ENCODE measurements around the gene MRPS23. TPM values are rescaled to one million over a fixed set of nuclear protein-coding genes. Genes with fewer than 3 reads are reported as not detected.

Gene MRPS23
- total RNA-seq, 1 experiment from 2014 or later: 83.4 TPM

GRCh38 chr17:57862694-57863667 is 13.1 kb upstream of the MRPS23 start:
- DNase-seq (ENCODE audit: low read depth in 1 of 2, low spot score in 2 of 2): no peak
- Histone ChIP-seq H3K4me1 (replicated peaks) (peaks cover 52% of the 10 kb centered on the region), H3K4me3 (no peak overlapping the region), H3K27me3 (replicated peaks) (no peaks in the 10 kb centered on the region), H3K27ac (no peak overlapping the region), H3K36me3 (peaks cover 34% of the 10 kb centered on the region), H3K9me3 (replicated peaks) (no peaks in the 10 kb centered on the region)

- H3K9me3 ChIP-seq (replicated peaks): no peaks in the 10 kb centered on the region
- peaks cover 26% of the 10 kb centered on the region for H3K36me3 ChIP-seq
- H3K4me3 ChIP-seq: peak overlapping the region; percentile 42
- no peaks in the 10 kb centered on the region for H3K27me3 ChIP-seq (replicated peaks)
- H3K27ac ChIP-seq: peak overlapping the region; percentile 74
- DNase-seq (ENCODE audit: low read depth in 1 of 2, low spot score in 2 of 2): peak; percentile 76 to 81
- H3K4me1 ChIP-seq (replicated peaks): peaks cover 43% of the 10 kb centered on the region
Observed at GRCh38 chr17:57861790-57862693, 12.2 kb upstream of the MRPS23 start.

GRCh38 chr17:57861000-57861789 is 11.4 kb upstream of the MRPS23 start:
- peaks cover 41% of the 10 kb centered on the region for H3K4me1 ChIP-seq (replicated peaks)
- H3K27me3 ChIP-seq (replicated peaks): no peaks in the 10 kb centered on the region
- peak overlapping the region; percentile 74 for H3K27ac ChIP-seq
- peak overlapping the region; percentile 42 for H3K4me3 ChIP-seq
- no peaks in the 10 kb centered on the region for H3K9me3 ChIP-seq (replicated peaks)
- peaks cover 17% of the 10 kb centered on the region for H3K36me3 ChIP-seq
- peak in 1 of 2 experiments; percentile 85 for DNase-seq (ENCODE audit: low read depth in 1 of 2, low spot score in 2 of 2)

DNA sequence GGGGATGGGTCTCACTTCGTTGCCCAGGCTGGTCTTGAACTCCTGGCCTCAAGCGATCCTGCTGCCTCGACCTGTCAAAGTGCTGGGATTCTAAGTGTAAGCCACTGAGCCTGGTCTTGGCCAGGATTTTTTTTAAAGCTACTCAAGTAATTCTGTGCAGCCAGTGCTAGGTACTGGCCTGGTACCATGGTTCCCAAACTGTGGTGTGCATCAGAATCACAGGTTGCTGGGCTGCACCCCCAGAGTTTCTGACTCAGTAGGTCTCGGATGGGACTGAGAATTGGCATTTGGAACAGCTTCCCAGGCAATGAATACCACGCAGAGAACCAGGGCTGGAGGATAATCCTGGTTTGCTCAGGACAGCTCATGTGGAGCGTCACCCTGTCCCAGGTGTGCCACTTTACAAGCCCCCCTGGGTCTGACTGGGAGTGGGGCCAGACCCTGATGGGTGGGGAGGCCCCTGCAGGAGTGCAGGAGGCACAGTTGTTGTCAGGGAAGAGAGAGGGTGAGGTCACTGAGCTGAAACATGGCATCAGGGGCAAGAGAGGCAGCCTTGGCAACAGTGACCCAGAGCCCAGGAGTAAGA is 10.7 kb upstream of the MRPS23 start:
- H3K9me3 ChIP-seq (replicated peaks): no peaks in the 10 kb centered on the region

DNA sequence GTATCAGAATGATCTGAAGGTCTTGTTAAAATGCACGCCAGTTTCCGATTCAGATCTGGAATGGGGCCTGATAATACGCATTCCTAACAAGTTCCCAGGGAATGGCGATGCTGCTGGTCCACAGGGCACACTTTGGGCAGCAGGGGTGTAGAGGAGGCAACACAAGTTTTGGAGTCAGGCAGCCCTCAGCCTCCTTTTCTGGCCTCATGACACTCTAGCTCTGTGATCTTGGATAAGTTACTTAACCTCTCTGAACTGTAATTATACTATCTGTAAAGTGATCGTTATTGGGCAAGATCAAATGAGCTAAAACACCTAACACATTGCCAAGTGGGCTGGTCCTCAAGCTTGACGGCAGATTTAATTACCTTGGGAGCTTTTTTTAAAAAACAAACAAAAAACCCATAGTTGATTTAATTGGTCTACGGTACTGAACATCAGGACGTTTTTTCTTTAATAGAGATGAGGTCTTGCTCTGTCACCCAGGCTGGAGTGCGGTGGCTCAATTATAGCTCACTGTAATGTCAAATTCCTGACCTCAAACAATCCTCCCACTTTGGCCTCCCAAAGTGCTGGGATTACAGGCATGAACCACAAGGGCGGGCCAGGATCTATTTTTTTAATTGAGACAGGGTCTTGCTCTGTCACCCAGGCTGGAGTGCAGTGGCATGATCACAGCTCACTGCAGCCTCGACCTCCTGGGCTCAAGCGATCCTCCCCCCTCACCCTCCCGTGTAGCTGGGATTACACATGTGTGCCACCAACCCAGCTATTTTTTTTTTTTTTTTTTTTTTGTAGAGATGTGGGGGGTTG is 10.0 kb upstream of the MRPS23 start:
- DNase-seq (ENCODE audit: low read depth in 1 of 2, low spot score in 2 of 2): no peak
- H3K27me3 ChIP-seq (replicated peaks): no peaks in the 10 kb centered on the region

More for the DNA sequence above, 10.7 kb upstream of the MRPS23 start:
- no peak overlapping the region for H3K4me3 ChIP-seq
- H3K36me3 ChIP-seq: peaks cover 14% of the 10 kb centered on the region
- no peaks in the 10 kb centered on the region for H3K27me3 ChIP-seq (replicated peaks)
- peaks cover 41% of the 10 kb centered on the region for H3K4me1 ChIP-seq (replicated peaks)
- no peak overlapping the region for H3K27ac ChIP-seq
- no peak for DNase-seq (ENCODE audit: low read depth in 1 of 2, low spot score in 2 of 2)

DNA sequence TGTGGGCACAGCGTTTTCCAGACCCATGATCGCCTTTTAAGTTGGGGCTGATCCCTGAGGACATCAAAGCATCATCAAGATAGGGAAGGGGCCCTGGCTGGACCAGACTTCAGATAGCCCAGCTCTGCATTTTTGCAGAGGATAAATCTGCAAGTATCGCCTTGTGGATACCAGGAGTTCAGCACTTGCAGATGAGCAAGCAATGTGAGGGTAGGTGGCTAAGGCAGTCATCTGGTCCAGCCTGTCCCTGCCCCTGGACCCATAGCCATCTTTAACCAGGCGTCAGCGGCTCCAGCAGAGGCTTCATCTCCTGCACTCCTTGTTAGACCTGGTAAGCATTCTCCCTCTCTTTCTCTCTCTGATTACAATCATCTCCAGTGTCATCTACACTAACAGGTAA is 9.0 kb upstream of the MRPS23 start:
- Histone ChIP-seq H3K27me3 (replicated peaks) (no peaks in the 10 kb centered on the region), H3K9me3 (replicated peaks) (no peaks in the 10 kb centered on the region), H3K4me1 (replicated peaks) (peaks cover 41% of the 10 kb centered on the region), H3K27ac (no peak overlapping the region), H3K36me3 (no peaks in the 10 kb centered on the region), H3K4me3 (no peak overlapping the region)
- no peak for DNase-seq (ENCODE audit: low read depth in 1 of 2, low spot score in 2 of 2)

More for the DNA sequence above, 10.0 kb upstream of the MRPS23 start:
- Histone ChIP-seq H3K27ac (no peak overlapping the region), H3K4me1 (replicated peaks) (peaks cover 41% of the 10 kb centered on the region), H3K4me3 (no peak overlapping the region), H3K36me3 (peaks cover 8% of the 10 kb centered on the region), H3K9me3 (replicated peaks) (no peaks in the 10 kb centered on the region)

GRCh38 chr17:57856792-57857620 is 7.2 kb upstream of the MRPS23 start:
- no peaks in the 10 kb centered on the region for H3K36me3 ChIP-seq
- no peak overlapping the region for H3K27ac ChIP-seq
- no peak for DNase-seq (ENCODE audit: low read depth in 1 of 2, low spot score in 2 of 2)
- no peak overlapping the region for H3K4me3 ChIP-seq
- peaks cover 30% of the 10 kb centered on the region for H3K4me1 ChIP-seq (replicated peaks)
- no peaks in the 10 kb centered on the region for H3K27me3 ChIP-seq (replicated peaks)
- no peaks in the 10 kb centered on the region for H3K9me3 ChIP-seq (replicated peaks)

GRCh38 chr17:57855391-57856035 is 5.7 kb upstream of the MRPS23 start:
- no peak overlapping the region for H3K27ac ChIP-seq

DNA sequence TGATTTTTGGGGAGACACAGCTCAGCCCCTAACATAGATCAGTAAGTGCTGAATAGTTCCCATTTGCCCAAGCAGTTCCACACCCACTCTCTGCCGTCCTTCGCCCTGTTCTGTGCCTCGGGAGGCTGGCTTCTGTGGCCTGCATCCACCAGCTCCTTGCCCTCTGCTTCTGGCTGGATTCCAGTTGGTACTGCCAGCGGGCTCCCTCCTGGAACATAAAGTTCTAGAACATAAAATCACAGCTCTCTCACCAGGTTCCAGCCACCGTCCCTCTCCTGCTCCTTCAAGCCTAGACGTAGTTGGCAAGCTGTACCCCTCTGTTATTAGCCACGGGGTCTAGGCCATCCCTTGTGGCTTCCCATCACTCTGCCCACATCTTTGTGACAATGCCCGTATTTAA is 3.9 kb upstream of the MRPS23 start:
- no peaks in the 10 kb centered on the region for H3K27me3 ChIP-seq (replicated peaks)
- no peak for DNase-seq (ENCODE audit: low read depth in 1 of 2, low spot score in 2 of 2)
- H3K27ac ChIP-seq: no peak overlapping the region
- H3K4me3 ChIP-seq: no peak overlapping the region
- peaks cover 4% of the 10 kb centered on the region; the same call in 1 of the 2 replicates for H3K36me3 ChIP-seq
- H3K4me1 ChIP-seq (replicated peaks): peaks cover 13% of the 10 kb centered on the region
- H3K9me3 ChIP-seq (replicated peaks): no peaks in the 10 kb centered on the region

More at GRCh38 chr17:57855391-57856035, 5.7 kb upstream of the MRPS23 start:
- no peak for DNase-seq (ENCODE audit: low read depth in 1 of 2, low spot score in 2 of 2)
- peaks cover 19% of the 10 kb centered on the region for H3K4me1 ChIP-seq (replicated peaks)
- no peaks in the 10 kb centered on the region for H3K9me3 ChIP-seq (replicated peaks)
- H3K4me3 ChIP-seq: no peak overlapping the region
- H3K27me3 ChIP-seq (replicated peaks): no peaks in the 10 kb centered on the region
- no peaks in the 10 kb centered on the region for H3K36me3 ChIP-seq

GRCh38 chr17:57852955-57853328 is 3.1 kb upstream of the MRPS23 start:
- H3K4me1 ChIP-seq (replicated peaks): peaks cover 11% of the 10 kb centered on the region
- no peak overlapping the region for H3K27ac ChIP-seq
- H3K27me3 ChIP-seq (replicated peaks): no peaks in the 10 kb centered on the region
- no peak for DNase-seq (ENCODE audit: low read depth in 1 of 2, low spot score in 2 of 2)
- no peak overlapping the region for H3K4me3 ChIP-seq
- peaks cover 12% of the 10 kb centered on the region; the same call in 1 of the 2 replicates for H3K36me3 ChIP-seq
- H3K9me3 ChIP-seq (replicated peaks): no peaks in the 10 kb centered on the region

All from SJSA1 (cell line).